ENCODE data around the gene CFAP74. TPM values are rescaled to one million over a fixed set of nuclear protein-coding genes. Genes with fewer than 3 reads are reported as not detected.

Gene CFAP74
- total RNA-seq, 1 donor from 2014 or later, result 0.42 TPM

GRCh38 chr1:2050461-2050792, 46.8 kb upstream of the CFAP74 start:
- Mint-ChIP-seq H3K4me1 (peaks cover 20% of the 10 kb centered on the region), H3K4me3 (peak overlapping the region; percentile 66), H3K36me3 (peaks cover 2% of the 10 kb centered on the region), H3K27ac (no peak overlapping the region), H3K9me3 (no peaks in the 10 kb centered on the region), H3K27me3 (ENCODE audit: low read depth) (peaks cover 45% of the 10 kb centered on the region)
- TF ChIP-seq, protein P1, sequence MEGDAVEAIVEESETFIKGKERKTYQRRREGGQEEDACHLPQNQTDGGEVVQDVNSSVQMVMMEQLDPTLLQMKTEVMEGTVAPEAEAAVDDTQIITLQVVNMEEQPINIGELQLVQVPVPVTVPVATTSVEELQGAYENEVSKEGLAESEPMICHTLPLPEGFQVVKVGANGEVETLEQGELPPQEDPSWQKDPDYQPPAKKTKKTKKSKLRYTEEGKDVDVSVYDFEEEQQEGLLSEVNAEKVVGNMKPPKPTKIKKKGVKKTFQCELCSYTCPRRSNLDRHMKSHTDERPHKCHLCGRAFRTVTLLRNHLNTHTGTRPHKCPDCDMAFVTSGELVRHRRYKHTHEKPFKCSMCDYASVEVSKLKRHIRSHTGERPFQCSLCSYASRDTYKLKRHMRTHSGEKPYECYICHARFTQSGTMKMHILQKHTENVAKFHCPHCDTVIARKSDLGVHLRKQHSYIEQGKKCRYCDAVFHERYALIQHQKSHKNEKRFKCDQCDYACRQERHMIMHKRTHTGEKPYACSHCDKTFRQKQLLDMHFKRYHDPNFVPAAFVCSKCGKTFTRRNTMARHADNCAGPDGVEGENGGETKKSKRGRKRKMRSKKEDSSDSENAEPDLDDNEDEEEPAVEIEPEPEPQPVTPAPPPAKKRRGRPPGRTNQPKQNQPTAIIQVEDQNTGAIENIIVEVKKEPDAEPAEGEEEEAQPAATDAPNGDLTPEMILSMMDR (IDR thresholded peaks at IDR 0.05; ENCODE audit: unreplicated experiment), result no peak
- DNase-seq (ENCODE audit: low spot score in 2 of 2, unreplicated experiment in 2 of 2), result no peak

- H3K36me3 Mint-ChIP-seq, result no peaks in the 10 kb centered on the region
Measured at GRCh38 chr1:2049718-2050431, 46.3 kb upstream of the CFAP74 start, which contains the start of gene PRKCZ. PRKCZ (plus strand) TSS chr1:2050411; CDS start chr1:2050631, 220 bp downstream.

DNA sequence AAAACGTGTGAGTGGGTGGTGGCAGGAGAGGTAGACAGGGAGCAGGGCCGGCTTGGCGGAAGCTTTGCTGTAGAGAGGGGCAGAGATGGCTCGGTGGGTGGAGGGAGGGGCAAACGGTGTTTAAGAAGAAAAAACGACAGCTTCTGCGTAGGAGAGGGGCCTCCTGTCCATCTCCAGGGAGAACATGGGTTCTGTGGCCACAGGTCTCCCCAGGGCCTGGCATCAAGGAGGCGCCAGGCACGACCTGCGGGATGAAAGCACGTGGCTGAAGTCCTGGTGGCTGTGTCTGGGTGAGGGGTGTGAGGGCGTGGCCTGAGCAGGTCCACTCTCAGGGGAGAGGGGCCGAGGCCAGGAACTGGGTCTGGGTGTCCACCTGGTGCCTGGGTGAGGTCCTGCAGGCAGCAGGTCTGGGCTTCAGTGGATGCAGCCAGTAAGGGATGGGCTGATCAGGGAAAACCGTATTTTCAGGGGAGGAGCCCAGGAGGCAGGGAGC, 45.7 kb upstream of the CFAP74 start:
- Mint-ChIP-seq H3K27ac (peak overlapping the region; percentile 96), H3K4me3 (peak overlapping the region; percentile 75), H3K27me3 (ENCODE audit: low read depth) (peaks cover 48% of the 10 kb centered on the region), H3K36me3 (no peaks in the 10 kb centered on the region), H3K4me1 (peaks cover 20% of the 10 kb centered on the region), H3K9me3 (no peaks in the 10 kb centered on the region)
- TF ChIP-seq, protein P1 (IDR thresholded peaks at IDR 0.05; ENCODE audit: unreplicated experiment), result peak; percentile 47
- DNase-seq (ENCODE audit: low spot score in 2 of 2, unreplicated experiment in 2 of 2), result peak in 1 of 2 experiments; percentile 62

More at GRCh38 chr1:2049718-2050431, 46.3 kb upstream of the CFAP74 start, which contains the start of gene PRKCZ:
- Mint-ChIP-seq H3K27me3 (ENCODE audit: low read depth) (peaks cover 48% of the 10 kb centered on the region), H3K4me3 (peak within 1 kb of the TSS; percentile 75), H3K9me3 (no peaks in the 10 kb centered on the region), H3K4me1 (peaks cover 20% of the 10 kb centered on the region), H3K27ac (peak within 1 kb of the TSS; percentile 96)
- TF ChIP-seq, protein P1 (IDR thresholded peaks at IDR 0.05; ENCODE audit: unreplicated experiment), result peak; percentile 9
- DNase-seq (ENCODE audit: low spot score in 2 of 2, unreplicated experiment in 2 of 2), result peak; percentile 88 to 94

DNA sequence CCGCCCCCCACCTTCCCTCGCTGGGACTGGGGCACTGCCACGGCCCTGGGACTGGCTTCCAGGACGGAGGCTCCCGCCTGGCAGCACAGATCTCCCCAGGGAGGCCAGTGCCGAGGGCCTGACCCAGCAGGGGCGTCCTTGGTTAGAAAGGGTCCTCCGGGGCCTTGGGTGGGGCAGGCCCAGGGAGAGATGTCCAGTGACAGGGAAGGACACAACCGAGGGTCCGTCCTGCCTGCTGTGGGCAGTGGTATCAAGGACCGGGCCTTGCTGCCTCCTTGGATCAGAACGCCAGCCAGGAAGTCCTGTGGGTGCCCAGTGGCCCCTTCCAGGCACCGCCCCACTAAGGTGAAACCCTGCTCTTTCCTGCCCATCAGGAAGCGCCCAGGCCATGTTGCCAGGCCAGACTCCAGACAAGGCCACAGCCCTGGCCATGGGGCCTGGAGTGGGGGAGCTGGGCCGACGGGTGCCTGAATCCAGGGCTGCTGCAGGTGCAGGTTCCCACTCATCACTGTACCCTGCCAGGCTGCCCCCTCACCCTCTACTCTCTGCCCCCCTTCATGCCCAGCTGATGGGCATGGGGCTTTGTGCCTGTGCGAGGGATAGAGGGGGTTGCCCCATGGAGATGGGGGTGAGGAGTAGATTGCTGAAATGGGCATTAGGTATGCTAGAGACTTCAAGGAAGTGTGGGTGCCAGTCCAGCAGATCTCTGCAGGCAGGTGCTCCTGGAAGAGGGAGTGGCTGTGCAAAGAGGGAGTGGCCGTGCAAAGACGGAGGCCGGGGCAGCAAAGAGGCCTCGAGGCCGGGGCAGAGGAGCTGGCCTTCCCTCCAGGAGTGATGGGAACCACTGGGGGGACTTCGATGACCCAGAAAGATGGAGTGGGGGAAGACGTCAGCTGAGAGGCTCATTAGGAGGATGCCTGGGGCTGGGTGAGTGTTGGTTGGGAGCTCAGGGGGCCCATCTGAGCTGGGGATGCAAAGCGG, 44.5 kb upstream of the CFAP74 start:
- H3K9me3 Mint-ChIP-seq, result no peaks in the 10 kb centered on the region
- peaks cover 20% of the 10 kb centered on the region for H3K4me1 Mint-ChIP-seq
- DNase-seq (ENCODE audit: low spot score in 2 of 2, unreplicated experiment in 2 of 2), result no peak
- peak overlapping the region; percentile 43 for H3K4me3 Mint-ChIP-seq
- no peaks in the 10 kb centered on the region for H3K36me3 Mint-ChIP-seq
- H3K27ac Mint-ChIP-seq, result no peak overlapping the region
- peaks cover 51% of the 10 kb centered on the region for H3K27me3 Mint-ChIP-seq (ENCODE audit: low read depth)
- TF ChIP-seq, protein P1 (IDR thresholded peaks at IDR 0.05; ENCODE audit: unreplicated experiment), result no peak

DNA sequence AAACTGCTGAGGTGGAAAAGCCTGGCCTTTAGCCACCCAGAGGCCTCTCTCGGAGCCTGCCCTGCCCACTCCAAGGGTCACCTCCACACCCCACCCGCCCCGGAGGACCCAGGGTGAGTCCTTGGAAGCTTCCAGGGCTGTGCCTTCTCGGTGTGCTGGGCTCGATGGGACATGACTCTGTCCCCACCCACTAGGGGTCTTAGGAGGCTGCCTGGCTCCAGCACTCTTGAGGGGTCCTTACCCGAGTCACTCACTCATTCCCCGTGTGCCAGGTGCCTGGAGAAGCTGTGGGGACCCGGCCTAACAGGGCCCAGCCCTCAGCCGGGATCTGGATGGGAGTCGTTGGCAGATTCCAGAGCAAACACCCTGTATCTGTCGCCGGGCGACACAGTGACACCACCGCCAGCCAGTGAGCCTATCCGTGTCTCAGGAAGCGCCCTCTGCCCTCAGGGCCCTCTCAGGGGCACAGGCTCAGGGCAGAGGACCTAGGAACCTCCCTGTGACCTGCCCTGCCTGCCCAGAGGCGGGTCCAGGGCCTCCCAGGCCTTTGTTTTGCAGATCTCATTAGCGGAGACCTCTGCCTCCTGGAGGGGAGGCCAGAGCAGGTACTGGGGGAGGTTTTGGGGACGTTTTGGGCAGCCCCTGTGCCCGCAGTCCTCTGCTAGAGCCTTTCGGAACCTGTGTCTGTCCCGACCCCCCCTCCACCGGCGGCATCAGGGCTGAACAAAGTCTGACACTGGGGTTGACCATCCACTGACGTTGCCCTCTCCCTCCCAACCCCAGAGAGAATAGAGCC, 43.6 kb upstream of the CFAP74 start:
- H3K4me3 Mint-ChIP-seq, result no peak overlapping the region
- no peak overlapping the region for H3K27ac Mint-ChIP-seq
- peaks cover 16% of the 10 kb centered on the region for H3K4me1 Mint-ChIP-seq
- no peaks in the 10 kb centered on the region for H3K36me3 Mint-ChIP-seq
- TF ChIP-seq, protein P1 (IDR thresholded peaks at IDR 0.05; ENCODE audit: unreplicated experiment), result no peak
- DNase-seq (ENCODE audit: low spot score in 2 of 2, unreplicated experiment in 2 of 2), result no peak
- H3K9me3 Mint-ChIP-seq, result no peaks in the 10 kb centered on the region
- peaks cover 46% of the 10 kb centered on the region for H3K27me3 Mint-ChIP-seq (ENCODE audit: low read depth)
